ENCODE data around the gene CDC42SE2.

Gene CDC42SE2

GRCh38 chr5:131263648-131264450 lies at the start of gene CDC42SE2:
Gene CDC42SE2 (plus strand): TSS chr5:131264053. CDS start chr5:131359494, 95,441 bp downstream.
- peak; percentile 98 for DNase-seq

- DNase-seq = peak; percentile 56
Measured at GRCh38 chr5:131214609-131215227, 49.1 kb upstream of the CDC42SE2 start.

DNA sequence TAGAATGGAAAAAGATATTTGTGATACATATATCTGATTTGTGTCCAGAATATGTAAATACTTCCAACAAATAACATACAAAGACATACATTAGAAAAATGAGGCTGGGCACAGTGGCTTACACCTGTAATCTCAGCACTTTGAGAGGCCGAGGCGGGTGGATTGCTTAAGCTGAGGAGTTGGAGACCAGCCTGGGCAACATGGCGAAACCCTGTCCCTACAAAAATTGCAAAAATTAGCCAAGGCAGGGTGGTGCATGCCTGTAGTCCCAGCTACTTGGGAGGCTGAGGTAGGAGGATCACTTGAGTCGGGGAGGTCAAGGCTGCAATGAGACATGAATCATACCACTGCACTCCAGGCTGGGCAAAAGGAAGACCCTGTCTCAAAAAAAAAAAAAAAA lies 46.1 kb upstream of the CDC42SE2 start:
- no peak for DNase-seq

- DNase-seq = no peak
Measured at GRCh38 chr5:131218392-131218791, 45.5 kb upstream of the CDC42SE2 start.

DNA sequence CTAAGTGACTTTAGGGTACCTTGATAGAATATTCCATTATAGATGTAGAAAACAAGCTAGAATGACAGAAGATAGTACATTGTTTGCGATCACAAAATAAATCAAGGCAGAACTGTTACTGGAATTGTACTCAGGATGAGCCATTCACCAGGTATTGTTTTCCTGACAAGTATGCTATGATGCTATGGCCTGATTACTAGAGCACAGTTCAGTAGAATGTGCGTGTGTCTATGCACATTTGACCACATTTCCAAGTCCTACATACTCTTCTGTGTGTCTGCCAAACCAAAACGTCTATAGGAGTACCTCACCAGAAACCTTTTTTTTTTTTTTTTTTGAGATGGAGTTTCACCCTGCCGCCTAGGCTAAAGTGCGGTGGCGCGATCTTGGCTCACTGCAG lies 43.3 kb upstream of the CDC42SE2 start:
- DNase-seq = no peak

DNA sequence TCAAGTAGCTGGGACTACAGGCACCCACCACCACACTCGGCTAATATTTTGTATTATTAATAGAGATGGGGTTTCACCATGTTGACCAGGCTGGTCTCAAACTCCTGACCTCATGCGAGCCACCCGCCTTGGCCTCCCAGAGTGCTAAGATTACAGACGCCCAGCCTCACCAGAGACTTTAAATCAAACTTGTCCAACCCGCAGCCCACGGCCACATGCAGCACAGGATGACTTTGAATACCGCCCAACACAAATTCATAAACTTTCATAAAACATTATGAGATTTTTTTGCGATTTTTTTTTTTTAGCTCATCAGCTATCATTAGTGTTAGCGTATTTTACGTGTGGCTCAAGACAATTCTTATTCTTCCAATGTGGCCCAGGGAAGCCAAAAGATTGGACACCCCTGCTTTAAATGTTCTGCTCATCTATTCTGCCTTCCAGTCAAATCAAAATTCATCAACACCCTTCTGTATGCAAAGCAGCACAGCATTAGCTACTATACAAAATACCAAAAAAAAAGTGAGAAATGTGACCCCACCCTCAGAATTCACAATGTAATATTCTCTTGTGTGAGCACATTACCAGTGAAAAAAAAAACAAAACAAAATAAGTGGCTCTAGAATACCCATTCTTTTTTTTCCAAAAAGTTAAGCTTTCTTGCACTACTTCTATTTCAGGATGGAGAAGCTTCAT lies 42.7 kb upstream of the CDC42SE2 start:
- no peak for DNase-seq

DNA sequence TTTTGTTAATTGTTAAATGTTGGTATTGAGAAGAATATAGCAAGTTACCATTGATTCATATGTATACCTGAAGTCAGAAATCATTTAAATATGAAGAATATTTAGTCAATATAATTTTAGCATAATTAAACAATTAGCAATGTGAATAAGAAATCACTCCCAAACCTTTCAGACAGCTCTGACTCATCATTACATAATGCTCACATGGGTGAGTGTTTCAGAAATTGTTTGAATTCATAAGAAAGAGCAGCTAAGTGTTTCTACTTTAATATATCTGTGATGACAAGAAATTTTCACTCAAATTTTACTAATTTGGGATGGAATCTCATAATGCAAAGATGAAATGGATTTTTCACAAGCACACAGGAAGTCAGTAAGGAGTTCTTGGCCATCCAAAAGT lies 42.0 kb upstream of the CDC42SE2 start:
- DNase-seq = peak; percentile 33

GRCh38 chr5:131222731-131223130 lies 41.1 kb upstream of the CDC42SE2 start:
- no peak for DNase-seq

DNA sequence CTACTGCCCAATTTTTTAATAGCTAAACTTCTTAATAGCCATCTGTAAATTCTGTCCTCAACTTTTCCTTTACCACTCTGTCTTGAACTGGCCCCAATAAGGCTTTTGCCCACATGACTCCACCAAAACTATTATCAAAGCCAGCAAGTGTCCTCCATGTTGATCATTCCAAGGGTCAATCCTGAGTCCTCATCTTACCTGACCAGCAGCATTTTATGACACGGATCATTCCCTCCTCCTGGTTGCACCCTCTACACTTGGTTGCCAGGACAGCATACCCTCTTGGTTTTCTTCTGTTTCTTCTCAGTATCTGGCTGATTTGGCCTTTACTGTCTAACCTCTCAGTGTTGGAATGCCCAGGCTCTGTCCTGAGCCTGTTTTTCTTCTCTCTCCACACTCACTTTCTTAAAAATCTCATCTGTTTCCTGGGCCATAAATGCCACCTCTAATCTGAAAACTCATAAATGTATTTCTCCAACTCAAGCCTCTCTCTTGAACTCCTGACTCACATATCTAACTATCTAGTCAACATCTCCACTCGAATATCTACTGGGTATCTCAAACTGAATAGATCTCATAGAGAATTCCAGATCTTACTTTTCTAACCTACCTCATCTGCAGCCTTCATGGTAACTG lies 40.0 kb upstream of the CDC42SE2 start:
- DNase-seq = no peak

DNA sequence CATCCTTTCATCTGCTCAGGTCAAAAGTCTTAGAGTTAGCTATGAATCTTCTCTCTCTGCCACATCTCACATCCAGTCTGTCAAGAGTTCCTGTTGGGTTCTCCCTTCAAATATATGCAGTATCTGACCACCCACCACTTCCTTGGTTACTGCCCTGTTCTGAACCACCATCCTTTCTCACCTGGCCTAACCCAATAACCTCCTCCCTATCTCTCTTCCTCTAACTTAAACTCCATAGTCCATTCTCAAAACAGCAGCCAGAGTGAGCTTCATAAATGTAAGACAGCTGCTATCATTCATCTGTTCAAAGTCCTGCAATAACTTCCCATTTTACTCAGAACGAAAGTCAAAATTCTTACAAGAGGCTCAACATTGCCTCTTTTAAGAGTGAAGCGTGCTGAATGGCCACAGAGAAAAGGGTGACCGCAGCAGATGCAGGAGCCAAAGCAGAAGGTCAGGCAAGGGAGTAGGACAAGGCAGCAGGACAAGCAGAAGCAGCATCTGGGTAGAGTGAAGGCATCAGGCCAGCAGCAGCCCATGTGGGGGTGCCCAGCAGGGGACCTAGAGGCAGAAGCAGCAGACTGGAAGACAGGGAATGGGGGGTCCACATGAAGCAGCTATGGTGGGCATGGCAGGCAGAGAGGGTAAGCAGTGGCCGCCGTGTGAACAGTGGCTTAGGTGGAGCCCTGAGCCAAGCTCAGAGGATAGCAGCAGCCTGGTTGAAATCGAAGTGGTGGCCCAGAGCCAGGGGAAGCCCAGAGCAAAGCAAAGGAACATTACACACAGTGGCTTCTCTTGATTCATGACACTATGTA lies 39.3 kb upstream of the CDC42SE2 start:
- no peak for DNase-seq

DNA sequence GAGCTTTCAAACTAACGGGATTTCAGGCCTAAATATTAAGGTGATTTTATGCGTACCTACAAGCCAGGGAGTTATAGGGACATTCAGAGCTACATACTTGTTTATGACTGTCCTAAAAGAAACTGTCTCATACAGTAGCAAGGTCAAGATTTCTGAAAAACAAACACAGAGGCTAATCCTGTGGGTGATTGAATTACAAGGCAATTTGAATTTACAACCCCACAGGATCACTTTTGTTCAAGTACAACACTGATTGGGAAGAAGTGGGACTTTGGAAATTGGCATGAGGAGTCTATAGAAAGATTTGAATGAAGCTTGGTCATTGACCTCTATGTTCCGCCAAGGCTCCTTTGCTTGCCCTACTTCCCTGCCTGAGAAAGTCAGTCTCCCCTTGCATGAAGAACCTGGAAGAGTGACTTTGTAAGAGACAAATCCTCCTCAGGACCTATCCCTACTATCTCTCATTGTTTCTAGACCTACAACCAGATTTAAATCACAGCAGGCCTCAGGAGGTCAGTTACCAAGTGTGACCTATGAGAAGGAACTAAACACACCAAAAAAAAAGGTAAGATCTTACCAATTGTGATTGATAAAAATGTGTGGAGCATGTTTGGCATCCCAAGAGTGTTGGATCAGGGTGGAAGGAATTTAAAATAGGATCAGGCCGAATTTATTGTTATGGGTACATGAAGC lies 38.4 kb upstream of the CDC42SE2 start:
- DNase-seq = no peak

GRCh38 chr5:131226899-131227298 lies 37.0 kb upstream of the CDC42SE2 start:
- DNase-seq = peak; percentile 22

DNA sequence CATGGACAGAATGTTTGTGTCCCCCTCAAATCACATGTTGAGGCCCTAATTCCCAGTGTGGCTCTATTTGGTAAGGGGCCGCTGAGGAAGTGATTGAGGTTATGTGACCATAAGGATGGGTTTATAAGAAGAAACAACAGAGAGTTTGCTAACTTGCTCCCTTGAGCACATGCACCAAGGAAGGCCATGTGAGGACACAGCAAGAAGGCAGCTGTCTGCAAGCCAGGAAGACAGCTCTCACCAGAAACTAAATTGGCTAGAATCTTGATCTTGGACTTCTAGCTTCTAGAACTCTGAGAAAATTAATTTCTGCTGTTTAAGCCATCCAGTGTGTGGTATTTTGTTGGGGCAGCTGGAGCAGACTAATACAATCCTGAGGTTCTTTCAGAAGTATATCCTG lies 35.2 kb upstream of the CDC42SE2 start:
- no peak for DNase-seq

- no peak for DNase-seq
Measured at GRCh38 chr5:131229623-131230022, 34.2 kb upstream of the CDC42SE2 start.

DNA sequence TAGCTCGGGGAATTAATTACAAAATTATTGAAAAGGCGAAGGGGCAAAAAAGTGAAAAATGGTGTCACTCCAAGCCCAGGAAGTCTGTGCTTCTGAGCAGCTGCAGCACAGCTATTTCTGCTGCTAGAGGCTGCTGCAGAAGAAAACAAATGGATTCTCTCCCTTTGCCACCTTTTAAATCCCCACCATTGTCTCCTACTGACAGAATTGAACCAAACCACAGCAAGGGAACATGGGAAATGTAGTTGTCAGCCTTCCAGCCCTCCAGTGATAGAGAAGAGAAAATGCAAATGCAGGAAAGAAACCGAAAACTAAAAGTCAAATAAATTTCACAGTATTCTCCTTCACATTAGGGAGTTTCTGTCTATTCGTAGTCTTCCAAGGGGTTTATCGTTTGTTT lies 33.4 kb upstream of the CDC42SE2 start:
- DNase-seq = peak; percentile 56

- no peak for DNase-seq
Measured at GRCh38 chr5:131239686-131240085, 24.2 kb upstream of the CDC42SE2 start.

GRCh38 chr5:131242728-131243255 lies 21.1 kb upstream of the CDC42SE2 start:
- DNase-seq = no peak

- no peak for DNase-seq
Measured at GRCh38 chr5:131245312-131245711, 18.5 kb upstream of the CDC42SE2 start.

DNA sequence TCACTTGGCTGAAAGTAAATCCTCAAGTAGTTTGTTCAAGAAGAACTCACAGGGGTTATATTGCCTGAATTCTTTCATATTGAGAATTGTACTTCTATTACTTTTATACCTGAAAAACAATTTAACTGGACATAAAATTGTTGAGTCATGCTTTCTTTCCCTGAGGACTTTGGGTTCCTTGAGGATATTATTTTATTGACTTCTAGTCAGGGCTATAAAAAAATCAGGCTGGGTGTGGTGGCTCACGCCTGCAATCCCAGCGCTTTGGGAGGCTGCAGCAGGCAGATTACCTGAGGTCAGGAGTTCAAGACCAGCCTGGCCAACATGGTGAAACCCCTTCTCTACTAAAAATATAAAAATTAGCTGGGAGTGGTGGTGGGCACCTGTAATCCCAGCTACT lies 17.9 kb upstream of the CDC42SE2 start:
- no peak for DNase-seq

DNA sequence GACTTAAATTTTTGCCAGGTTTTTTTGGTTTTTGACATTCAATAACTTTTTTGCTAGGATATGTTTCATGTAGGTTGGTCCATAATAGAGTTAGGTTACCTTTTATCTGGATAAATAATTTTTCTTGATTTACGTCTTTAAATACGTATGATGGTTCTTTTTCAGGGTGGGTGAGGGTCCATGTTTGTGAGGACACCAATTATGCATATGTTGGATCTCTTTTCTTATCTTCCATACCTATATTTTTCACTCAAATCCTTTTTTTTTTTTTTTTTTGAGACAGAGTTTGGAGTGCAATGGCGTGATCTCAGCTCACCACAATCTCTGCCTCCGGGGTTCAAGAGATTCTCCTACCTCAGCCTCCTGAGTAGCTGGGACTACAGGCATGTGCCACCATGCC lies 17.3 kb upstream of the CDC42SE2 start:
- DNase-seq = no peak

GRCh38 chr5:131250751-131251475 lies 12.9 kb upstream of the CDC42SE2 start:
- peak; percentile 7 for DNase-seq
